ENCODE data around the gene RNF213. TPM values are rescaled to one million over a fixed set of nuclear protein-coding genes. Genes with fewer than 3 reads are reported as not detected.

Gene RNF213
- total and polyA plus RNA-seq, 10 of the 15 experiments (the other 5 are each of a cell fraction or from before 2014, with no cell fraction given): 18.6 to 145 (median 65.8) TPM

GRCh38 chr17:80307994-80308691 lies 47.5 kb downstream of the RNF213 start:
- H4K20me1 ChIP-seq (ENCODE audit: control insufficient read depth, insufficient read depth): no peaks in the 10 kb centered on the region; the same call in 1 of the 2 replicates
- intact Hi-C loops (cut with micrococcal nuclease; ENCODE audit: unreplicated experiment): no loop called here
- H3K4me3 ChIP-seq: no peak overlapping the region
- WGBS (ENCODE audit: insufficient coverage, insufficient replicate concordance, low lambda C conversion rate, missing lambda C conversion rate): 96% methylated on average over 12 of the region's 12 CpGs
- BruUV-seq (replicated peaks): no TSS peak
- in situ Hi-C loops (cut with MboI): no loop called here
- H3K27me3 ChIP-seq (replicated peaks in 1 of 2; ENCODE audit: control insufficient read depth in 2 of 2, insufficient read depth in 2 of 2, low read length in 1 of 2): no peaks in the 10 kb centered on the region
- ChIA-PET POLR2A (interaction anchor here (0.6 kb wide), 1 partner anchor 45 kb away, joined by 9 read pairs; no protein-coding TSS in a partner anchor), SMC1A (ENCODE audit: uncharacterized antibody, unreplicated experiment) (no interaction called here), CTCF (interaction anchor here (0.9 to 1.0 kb wide), 2 partner anchors 105 to 113 kb away, joined by 3 read pairs; no protein-coding TSS in a partner anchor), RAD21 (ENCODE audit: unreplicated experiment) (no interaction called here)
- peaks cover 27 to 53% of the 10 kb centered on the region in 2 experiments for H3K36me3 ChIP-seq (ENCODE audit: control insufficient read depth in 2 of 2, insufficient read depth in 2 of 2, low read length in 1 of 2)
- no peak for ATAC-seq
- no peak overlapping the region for H2AFZ ChIP-seq (ENCODE audit: control insufficient read depth, low read depth, low read length)
- H3K4me1 ChIP-seq (ENCODE audit: control insufficient read depth, insufficient read depth, low read length): no peaks in the 10 kb centered on the region
- DNase-seq (ENCODE audit: low read depth, low spot score): no peak
- no peak for FAIRE-seq
- H3K4me2 ChIP-seq (ENCODE audit: control insufficient read depth, insufficient read depth): no peak overlapping the region
- no peak overlapping the region for H3K27ac ChIP-seq (ENCODE audit: control insufficient read depth, insufficient read depth)
- H3K79me2 ChIP-seq (ENCODE audit: control insufficient read depth, insufficient read depth, low read length): peaks cover under 1% of the 10 kb centered on the region
- H3K9ac ChIP-seq (ENCODE audit: control insufficient read depth, insufficient read depth, low read length): no peak overlapping the region
- no peaks in the 10 kb centered on the region; the same call in 1 of the 3 replicates for H3K9me3 ChIP-seq (replicated peaks; ENCODE audit: control insufficient read depth, insufficient read depth, low read length)
- TF ChIP-seq ZNF622 (IDR thresholded peaks at IDR 0.05): no peak
- TF ChIP-seq ZBTB33 (IDR thresholded peaks at IDR 0.05): no peak
- TF ChIP-seq RUNX3 (IDR thresholded peaks at IDR 0.05; ENCODE audit: low read length): no peak
- no peak for TF ChIP-seq NR2C2 (IDR thresholded peaks at IDR 0.05; ENCODE audit: borderline replicate concordance, control insufficient read depth, insufficient read length, low read depth)
- no peak for TF ChIP-seq NRF1 (conservative IDR thresholded peaks at IDR 0.05; ENCODE audit: low read depth, low read length)
- TF ChIP-seq ZBTB40 (IDR thresholded peaks at IDR 0.05; ENCODE audit: borderline replicate concordance): no peak
- no peak for TF ChIP-seq POLR2AphosphoS2 (IDR thresholded peaks at IDR 0.05; ENCODE audit: low read depth, low read length)
- no peak for TF ChIP-seq ZSCAN29 (IDR thresholded peaks at IDR 0.05)
- TF ChIP-seq JUND (IDR thresholded peaks at IDR 0.05; ENCODE audit: low read depth, low read length): no peak
- TF ChIP-seq PAX8 (IDR thresholded peaks at IDR 0.05): no peak
- no peak for TF ChIP-seq USF2 (IDR thresholded peaks at IDR 0.05; ENCODE audit: borderline replicate concordance, low read depth, low read length)

Measured in GM12878 (cell line).